MM.1S (cell line): ENCODE measurements around the gene CCDC181.

Experiments used
- EZH2 ChIP-seq: fragments of 300-600 bp; sonication (generic); optimal IDR thresholded peaks from 2 replicates; pipeline ENCODE3; 2017; ENCODE audit warnings: low read depth, mild to moderate bottlenecking, antibody characterized with exemption, low read length, mixed read lengths
- TF ChIP-seq, protein P1 (sequence below): fragments of 300-600 bp; sonication (generic); IDR thresholded peaks from 2 replicates; pipeline ENCODE4 v1.5.1; 2016; ENCODE audit warnings: antibody characterized with exemption, low read length, mixed read lengths

DNA sequence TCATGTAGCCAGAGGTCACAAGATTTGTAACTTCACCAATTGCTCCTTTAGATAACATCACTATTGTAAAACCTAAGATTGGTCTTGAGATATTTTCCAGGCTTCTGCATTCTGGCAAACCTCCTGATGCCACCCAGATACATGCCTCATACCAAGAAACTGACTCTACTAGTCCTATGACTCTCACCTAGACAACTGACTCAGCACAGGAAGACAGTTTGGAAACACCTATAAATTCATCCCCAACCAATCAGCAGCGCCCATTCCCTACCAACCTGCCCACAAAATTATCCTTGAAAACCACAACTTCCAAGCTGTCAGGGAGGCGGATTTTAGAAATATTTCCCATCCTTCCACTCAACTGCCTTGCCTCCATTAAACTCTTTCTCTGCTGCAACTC lies 62.3 kb downstream of the CCDC181 start:
- TF ChIP-seq, protein P1, sequence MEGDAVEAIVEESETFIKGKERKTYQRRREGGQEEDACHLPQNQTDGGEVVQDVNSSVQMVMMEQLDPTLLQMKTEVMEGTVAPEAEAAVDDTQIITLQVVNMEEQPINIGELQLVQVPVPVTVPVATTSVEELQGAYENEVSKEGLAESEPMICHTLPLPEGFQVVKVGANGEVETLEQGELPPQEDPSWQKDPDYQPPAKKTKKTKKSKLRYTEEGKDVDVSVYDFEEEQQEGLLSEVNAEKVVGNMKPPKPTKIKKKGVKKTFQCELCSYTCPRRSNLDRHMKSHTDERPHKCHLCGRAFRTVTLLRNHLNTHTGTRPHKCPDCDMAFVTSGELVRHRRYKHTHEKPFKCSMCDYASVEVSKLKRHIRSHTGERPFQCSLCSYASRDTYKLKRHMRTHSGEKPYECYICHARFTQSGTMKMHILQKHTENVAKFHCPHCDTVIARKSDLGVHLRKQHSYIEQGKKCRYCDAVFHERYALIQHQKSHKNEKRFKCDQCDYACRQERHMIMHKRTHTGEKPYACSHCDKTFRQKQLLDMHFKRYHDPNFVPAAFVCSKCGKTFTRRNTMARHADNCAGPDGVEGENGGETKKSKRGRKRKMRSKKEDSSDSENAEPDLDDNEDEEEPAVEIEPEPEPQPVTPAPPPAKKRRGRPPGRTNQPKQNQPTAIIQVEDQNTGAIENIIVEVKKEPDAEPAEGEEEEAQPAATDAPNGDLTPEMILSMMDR = no peak
- no peak for TF ChIP-seq EZH2
